Fibroblast of mammary gland (primary cell): Measurements from ENCODE around the gene ZNF18.
"Not testable (repeated sequence)": the region's sequence is repeated elsewhere in the genome, so short reads cannot be mapped to it uniquely, and the experiment has no call there.

ENCODE experiments used
- DNase-seq: peaks from one replicate; pipeline ENCODE4 v3.0.0-alpha.2; 2010; ENCODE audit warnings: low read depth
- H3K4me3 ChIP-seq: 2 replicates; pipeline ENCODE4 v1.5.1; 2011; ENCODE audit warnings: low read depth, mild to moderate bottlenecking, low read length, moderate library complexity; ENCODE audit not compliant: control insufficient read depth
- CTCF ChIP-seq: conservative IDR thresholded peaks from 2 replicates; pipeline ENCODE4 v1.5.1; 2011; ENCODE audit warnings: low read depth, low read length, inconsistent platforms; ENCODE audit not compliant: control insufficient read depth, insufficient read depth

Gene ZNF18

GRCh38 chr17:11944587-11944986 lies 52.7 kb downstream of the ZNF18 start:
- TF ChIP-seq CTCF: no peak
- H3K4me3 ChIP-seq: no peak overlapping the region
- DNase-seq: peak; percentile 8

GRCh38 chr17:11943759-11944347 lies 53.4 kb downstream of the ZNF18 start:
- no peak overlapping the region for H3K4me3 ChIP-seq
- no peak for DNase-seq
- no peak for TF ChIP-seq CTCF

DNA sequence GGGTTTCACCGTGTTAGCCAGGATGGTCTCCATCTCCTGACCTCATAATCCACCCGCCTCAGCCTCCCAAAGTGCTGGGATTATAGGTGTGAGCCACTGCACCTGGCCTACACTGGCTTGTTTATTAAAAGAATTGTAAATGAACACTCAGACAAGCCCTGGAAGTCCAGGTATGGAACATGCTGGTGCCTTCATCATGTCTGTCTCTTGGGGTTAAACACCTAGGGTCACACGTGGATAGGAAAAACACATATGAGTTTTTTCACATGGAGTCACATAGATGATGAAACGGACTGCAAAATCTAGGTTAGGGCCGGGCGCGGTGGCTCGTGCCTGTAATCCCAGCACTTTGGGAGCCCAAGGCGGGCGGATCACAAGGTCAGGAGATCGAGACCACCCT lies 54.2 kb downstream of the ZNF18 start:
- DNase-seq, H3K4me3 ChIP-seq: not testable (repeated sequence)

DNA sequence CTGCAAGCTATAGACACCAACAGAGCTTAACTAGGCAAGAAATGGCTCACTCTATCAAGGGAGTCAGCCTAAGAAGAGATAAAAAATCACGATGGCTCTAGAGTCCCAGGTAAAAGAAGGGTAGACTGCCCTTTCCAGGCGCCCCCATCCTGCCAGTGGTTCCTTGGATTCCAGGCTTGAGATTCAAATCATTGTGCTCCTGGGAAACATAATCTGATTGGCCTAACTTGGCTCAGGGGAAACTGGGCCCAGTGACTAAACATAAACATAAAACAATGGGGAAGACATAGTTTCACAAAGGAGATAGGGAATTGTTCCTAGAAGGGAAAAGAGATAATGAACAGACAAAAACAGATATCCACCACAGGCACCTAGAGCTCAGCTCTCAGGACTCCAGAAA lies 56.4 kb downstream of the ZNF18 start:
- TF ChIP-seq CTCF: no peak

DNA sequence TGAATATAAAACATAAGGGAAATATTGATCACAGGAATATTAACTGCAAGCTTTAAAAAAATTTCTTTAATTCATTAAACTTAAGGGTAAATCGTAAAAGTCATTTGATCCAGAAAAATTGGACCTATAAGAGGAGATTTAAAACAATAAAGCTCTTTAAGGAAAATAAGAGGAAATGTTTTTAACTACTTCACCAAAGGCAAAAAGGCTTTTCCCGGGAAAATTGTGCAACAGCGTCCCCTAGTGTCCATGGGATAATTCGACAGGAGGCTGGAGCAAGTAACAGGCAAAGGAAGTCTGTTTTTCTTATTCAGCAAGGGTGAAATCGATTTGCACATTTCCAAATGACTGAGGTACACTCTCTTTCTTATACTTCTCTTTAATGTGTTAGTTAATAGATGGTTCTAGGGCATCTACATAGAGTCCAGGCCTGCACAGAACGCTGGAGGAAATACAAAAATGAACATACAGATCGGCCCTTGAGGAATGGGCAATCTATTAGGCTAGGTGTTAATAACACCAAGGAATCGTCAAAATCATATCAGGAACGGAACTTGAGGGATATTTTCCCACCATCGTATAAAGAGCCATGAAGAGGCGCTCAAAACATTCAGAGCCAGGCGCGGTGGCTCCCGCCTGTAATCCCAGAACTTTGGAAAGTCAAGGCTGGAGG lies 61.4 kb downstream of the ZNF18 start:
- H3K4me3 ChIP-seq: no peak overlapping the region
- DNase-seq: peak; percentile 63
- peak; percentile 98 for TF ChIP-seq CTCF

More for the DNA sequence above, 56.4 kb downstream of the ZNF18 start:
- H3K4me3 ChIP-seq: no peak overlapping the region
- no peak for DNase-seq

- no peak for TF ChIP-seq CTCF
- no peak for DNase-seq
These were observed 64.9 kb downstream of the ZNF18 start for GRCh38 chr17:11932337-11932898.

GRCh38 chr17:11928436-11928835 lies 68.8 kb downstream of the ZNF18 start:
- DNase-seq: no peak
- no peak overlapping the region for H3K4me3 ChIP-seq
- no peak for TF ChIP-seq CTCF

More at GRCh38 chr17:11932337-11932898, 64.9 kb downstream of the ZNF18 start:
- H3K4me3 ChIP-seq: no peak overlapping the region
